HG03442 (cell line): ENCODE measurements around the gene CTNND2.

Experiments used
- ATAC-seq: cut with Tn5 transposase; IDR thresholded peaks from one replicate; pipeline ENCODE4 v1.9.1; 2021; ENCODE audit warnings: mild to moderate bottlenecking, moderate library complexity; ENCODE audit not compliant: unreplicated experiment

CTNND2 gene

GRCh38 chr5:11224436-11225187, 679.6 kb downstream of the CTNND2 start:
- ATAC-seq, result no peak

GRCh38 chr5:11222169-11222568, 682.1 kb downstream of the CTNND2 start:
- no peak for ATAC-seq

GRCh38 chr5:11214864-11215644, 689.2 kb downstream of the CTNND2 start:
- no peak for ATAC-seq

DNA sequence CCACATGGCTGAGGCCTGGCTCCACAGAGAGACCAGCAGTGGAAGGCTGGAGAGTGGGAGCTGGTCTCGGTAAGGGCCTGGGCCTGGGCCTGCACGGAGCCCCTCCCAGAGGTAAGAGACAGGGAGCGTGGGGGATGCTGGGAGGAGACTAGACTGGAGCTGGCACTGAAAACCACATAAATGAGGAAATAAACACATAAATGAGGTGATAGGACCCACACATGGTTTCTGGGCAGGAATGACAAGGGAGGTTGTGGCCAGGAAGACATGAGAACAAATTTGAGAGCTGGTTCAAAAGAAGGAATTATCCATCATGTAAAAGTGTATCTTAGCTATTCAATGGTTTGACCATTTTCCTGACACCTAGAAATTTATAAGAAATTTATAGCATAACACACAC, 691.5 kb downstream of the CTNND2 start:
- no peak for ATAC-seq

GRCh38 chr5:11197726-11198125, 706.5 kb downstream of the CTNND2 start:
- no peak for ATAC-seq

DNA sequence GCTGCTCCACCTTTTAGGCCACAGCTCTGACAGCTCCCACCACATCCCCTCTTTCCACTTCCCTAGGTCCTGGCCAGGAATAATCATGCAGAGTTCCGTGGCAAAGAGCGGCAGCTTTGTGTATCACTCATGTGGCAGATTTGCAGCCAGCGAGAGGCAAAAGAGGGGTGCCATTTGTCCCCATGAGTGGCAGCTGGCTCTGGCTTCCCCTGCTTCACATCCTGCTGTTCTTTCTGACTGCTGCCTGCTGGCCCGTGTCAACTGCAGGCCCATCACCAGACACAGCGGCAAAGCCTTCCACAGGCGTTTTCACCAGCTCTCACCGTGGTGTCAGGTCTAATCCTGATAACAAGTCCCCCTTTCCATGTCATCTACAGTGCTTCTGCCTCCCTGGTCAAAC, 712.6 kb downstream of the CTNND2 start:
- no peak for ATAC-seq

DNA sequence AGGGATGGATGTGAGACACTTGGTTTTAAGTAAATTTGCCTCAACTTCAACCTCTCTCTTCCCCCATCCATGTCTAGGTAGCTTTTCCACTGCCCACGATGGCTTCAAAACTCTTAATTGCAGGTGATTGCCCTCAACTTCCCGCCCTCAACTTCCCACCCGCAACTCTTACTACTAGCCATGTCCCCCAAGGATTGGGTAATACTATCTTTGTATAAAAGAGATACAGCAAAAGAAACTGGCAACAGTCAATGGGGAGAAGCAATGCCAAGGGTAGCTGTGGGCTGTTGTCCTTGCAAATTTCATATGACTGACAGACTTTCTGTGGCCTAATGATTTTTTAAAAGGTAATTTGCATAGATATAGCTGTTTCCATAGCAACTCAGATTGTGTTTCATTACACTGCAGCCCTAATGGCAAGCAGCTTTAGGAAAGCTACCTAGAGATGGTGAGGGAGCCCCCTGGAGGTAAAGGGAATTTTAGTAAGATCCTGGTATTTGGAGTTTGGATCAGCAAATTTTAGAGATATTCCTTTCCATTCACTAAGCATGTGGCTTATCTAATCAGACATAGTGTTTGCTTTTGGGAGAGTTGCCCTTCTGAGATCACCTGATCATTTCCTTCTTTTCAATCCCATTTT, 721.7 kb downstream of the CTNND2 start:
- ATAC-seq, result peak; percentile 64

DNA sequence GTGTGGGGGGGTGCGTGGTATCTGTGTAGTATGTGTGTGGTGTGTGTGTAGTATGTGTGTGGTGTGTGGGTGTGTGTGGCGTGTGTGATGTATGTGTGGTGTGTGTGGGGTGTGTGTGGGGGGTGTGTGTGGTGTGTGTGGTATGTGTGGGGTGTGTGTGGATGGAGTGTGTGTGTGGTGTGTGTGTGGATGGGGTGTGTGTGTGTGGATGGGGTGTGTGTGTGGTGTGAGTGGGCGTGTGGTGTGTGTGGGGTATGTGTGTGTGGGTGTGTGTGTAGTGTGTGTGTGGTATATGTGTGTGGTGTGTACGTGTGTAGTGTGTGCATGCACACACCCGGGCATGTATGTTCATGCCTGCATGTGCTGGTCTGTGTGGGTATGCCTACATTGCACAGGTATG, 722.3 kb downstream of the CTNND2 start:
- no peak for ATAC-seq

GRCh38 chr5:11180890-11181289, 723.4 kb downstream of the CTNND2 start:
- no peak for ATAC-seq

DNA sequence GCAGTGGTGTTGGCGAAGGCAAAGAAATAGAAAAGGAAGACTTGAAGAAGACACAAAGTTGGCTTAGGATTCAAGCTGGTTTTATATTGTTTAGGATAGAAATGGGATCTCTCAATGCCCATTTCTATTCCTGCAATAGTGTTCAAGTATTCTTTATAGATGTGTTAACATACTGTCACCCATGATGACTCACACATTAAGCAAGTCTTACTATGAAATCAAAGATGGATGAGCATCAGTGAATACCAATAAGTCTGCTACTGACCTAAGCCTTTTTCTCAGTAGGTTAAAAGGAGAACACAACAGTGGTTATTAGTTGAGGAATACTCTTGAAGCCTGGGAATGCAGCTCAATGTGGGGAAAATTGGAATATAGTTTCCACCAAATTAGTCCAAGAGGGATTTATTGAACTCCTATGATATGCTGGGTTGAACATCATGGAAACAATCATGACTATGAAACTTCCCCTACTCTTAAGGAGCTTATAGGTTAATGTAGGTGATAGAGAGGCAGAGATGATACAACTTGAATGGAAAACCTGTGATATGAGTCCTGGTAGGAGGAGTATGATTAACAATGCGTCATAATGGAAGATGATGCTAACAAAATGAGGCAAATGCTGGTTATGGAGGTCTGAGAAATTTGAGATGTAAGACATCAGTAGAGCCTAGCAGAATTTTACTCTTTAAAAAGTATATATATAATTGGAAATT, 726.1 kb downstream of the CTNND2 start:
- ATAC-seq, result no peak

DNA sequence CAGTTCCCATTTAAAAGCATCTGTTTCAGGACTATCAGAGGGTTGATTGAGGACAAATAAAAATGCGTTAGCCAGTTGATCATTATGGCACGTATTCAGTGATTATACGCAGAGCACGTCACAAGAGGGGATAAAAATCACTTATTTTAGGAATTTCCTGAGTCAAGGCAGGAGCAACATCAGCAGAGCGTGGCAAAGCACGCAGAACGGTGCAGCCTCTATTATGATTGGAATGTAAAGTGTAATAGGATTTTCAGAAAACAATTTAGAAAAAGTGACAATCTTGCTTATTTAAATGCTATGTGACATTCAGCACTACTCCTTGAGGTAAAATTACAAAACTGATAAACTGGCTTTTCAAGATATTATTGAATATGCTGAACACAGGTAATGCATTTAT, 729.7 kb downstream of the CTNND2 start:
- no peak for ATAC-seq

DNA sequence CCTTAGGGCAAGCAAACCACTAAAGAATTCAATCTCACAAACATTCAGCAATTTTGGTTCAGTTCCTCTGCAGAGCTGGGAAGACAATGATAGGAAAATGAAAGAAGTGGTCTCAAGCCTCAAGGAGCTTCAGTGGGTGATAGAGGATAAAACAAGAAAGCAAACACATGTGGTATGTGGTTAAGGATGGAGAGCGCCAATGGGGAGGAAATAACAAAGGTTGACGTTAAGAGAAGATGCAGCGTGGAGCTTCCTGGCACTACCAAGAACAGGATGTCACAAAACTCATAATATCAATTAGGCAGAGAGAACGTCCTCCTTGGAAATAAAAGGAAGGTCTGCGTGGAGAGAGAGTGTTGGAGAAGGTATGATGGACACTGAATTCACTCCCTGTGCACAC, 731.8 kb downstream of the CTNND2 start:
- no peak for ATAC-seq

- ATAC-seq, result no peak
These were observed 733.0 kb downstream of the CTNND2 start for GRCh38 chr5:11171236-11171635.

DNA sequence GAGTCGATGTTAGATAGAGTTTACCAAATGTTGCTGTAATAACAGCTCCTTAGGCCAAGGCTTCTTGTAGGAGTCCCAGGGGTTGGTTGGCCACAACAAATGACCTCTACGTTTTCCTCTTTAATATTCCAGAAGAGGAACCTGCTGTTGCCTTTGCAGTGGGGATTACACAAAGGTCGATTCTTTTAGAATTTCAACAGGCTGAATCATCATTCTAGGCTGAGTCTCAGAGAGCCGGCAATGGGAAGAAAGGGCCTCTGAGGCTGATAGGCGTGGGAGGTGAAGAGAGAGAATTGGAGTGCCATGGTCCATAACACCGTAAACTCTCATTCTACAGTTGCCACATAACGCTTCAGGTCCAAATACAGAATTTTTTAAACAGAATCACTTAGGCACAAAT, 737.3 kb downstream of the CTNND2 start:
- ATAC-seq, result no peak

- ATAC-seq, result no peak
These were observed 739.5 kb downstream of the CTNND2 start for GRCh38 chr5:11164531-11165294.

- no peak for ATAC-seq
These were observed 747.1 kb downstream of the CTNND2 start for GRCh38 chr5:11157132-11157531.

GRCh38 chr5:11153670-11154382, 750.4 kb downstream of the CTNND2 start:
- no peak for ATAC-seq

- no peak for ATAC-seq
These were observed 751.9 kb downstream of the CTNND2 start for GRCh38 chr5:11152368-11152767.

GRCh38 chr5:11150976-11151375, 753.3 kb downstream of the CTNND2 start:
- ATAC-seq, result no peak
